ENCODE measurements around the gene TP63. TPM values are rescaled to one million over a fixed set of nuclear protein-coding genes. Genes with fewer than 3 reads are reported as not detected.

TP63 gene
- polyA plus RNA-seq, 4 donors = under 0.01 to 0.12 (median 0.03) TPM; not detected in 1

DNA sequence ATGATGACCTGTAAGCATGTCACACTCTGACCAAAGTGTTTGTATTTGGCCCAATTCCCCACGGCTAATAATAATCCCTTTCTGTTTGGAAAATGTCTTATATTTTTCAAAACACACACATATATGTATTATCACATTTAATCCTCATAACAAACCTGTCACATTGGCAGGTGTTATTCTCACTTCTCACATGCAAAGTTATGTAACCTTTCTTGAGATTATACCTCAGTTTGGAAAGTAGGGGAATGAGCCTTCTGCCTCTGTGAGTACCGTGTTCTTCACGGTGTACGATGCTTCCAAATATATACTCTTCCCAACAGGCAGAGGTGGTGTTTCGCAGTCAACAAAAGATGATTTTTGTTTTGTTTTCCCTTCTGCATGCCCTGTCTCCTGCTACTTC lies 205.6 kb downstream of the TP63 start:
- H3K4me1 ChIP-seq (ENCODE audit: control insufficient read depth in 3 of 3, insufficient read depth in 2 of 3, low read depth in 1 of 3, low read length in 2 of 3) = no peaks in the 10 kb centered on the region
- no peak for FAIRE-seq

DNA sequence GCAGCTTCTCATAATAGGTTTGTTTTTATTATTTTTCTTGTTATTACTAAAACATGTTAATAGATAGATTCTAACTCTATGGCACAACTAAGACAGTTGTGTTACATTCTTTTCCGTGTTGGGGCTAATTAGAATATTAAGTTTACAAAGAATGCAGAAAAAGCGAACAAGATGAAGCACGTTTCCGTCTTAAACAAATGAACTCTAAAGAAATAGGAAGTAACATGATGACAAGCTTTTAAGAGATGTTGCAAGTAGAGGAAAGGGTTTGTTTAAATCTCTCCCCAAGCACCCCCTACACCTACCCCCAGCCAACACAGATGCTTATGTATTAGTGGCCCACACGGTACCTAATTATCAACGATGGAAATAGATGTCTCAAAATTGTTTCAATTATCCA lies 207.1 kb downstream of the TP63 start:
- H3K36me3 ChIP-seq (ENCODE audit: control insufficient read depth in 3 of 3, insufficient read depth in 2 of 3, low read depth in 1 of 3, low read length in 3 of 3) = no peaks in the 10 kb centered on the region

More for the DNA sequence above, 205.6 kb downstream of the TP63 start:
- Histone ChIP-seq H3K27me3 (ENCODE audit: control insufficient read depth in 3 of 3, insufficient read depth in 3 of 3, low read length in 3 of 3) (no peaks in the 10 kb centered on the region), H3K36me3 (ENCODE audit: control insufficient read depth in 3 of 3, insufficient read depth in 2 of 3, low read depth in 1 of 3, low read length in 3 of 3) (no peaks in the 10 kb centered on the region), H3K4me3 (ENCODE audit: low read depth in 1 of 3, low read length in 3 of 3) (no peak overlapping the region), H3K9me3 (ENCODE audit: control insufficient read depth in 2 of 2, insufficient read depth in 1 of 2, low read depth in 1 of 2, low read length in 1 of 2) (no peaks in the 10 kb centered on the region), H3K27ac (ENCODE audit: low read depth in 1 of 3, low read length in 2 of 3) (no peak overlapping the region)
- DNase-seq = no peak
- 78 to 80% (median 78%) methylated on average over 5 of the region's 5 CpGs for WGBS, 3 donors

DNA sequence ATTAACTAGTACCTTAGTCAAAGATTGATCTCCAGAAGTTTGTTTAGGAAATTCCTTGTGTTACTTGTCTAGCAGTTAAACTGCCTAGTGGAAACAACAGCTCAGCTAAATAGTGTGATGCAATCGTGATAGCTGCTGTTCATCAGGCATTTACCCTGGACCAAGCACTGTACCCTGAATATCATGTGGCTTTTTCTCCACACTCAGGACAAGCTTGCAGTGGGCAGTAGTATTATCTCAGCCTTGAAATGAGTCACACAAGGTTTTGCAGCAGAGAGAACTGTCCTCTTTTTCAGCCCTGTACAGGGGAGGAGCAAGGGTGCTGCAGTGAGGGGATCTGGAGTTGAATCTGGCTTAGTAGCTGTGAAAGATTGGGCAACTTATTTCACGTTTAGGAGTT lies 208.4 kb downstream of the TP63 start:
- DNase-seq = peak in 1 of 2 donors; percentile 21
- no peak for FAIRE-seq
- 44 to 62% (median 60%) methylated on average over 2 of the region's 2 CpGs for WGBS, 3 donors
- Histone ChIP-seq H3K36me3 (ENCODE audit: control insufficient read depth in 3 of 3, insufficient read depth in 2 of 3, low read depth in 1 of 3, low read length in 3 of 3) (no peaks in the 10 kb centered on the region), H3K4me1 (ENCODE audit: control insufficient read depth in 3 of 3, insufficient read depth in 2 of 3, low read depth in 1 of 3, low read length in 2 of 3) (no peaks in the 10 kb centered on the region), H3K27ac (ENCODE audit: low read depth in 1 of 3, low read length in 2 of 3) (no peak overlapping the region), H3K4me3 (ENCODE audit: low read depth in 1 of 3, low read length in 3 of 3) (no peak overlapping the region), H3K9me3 (ENCODE audit: control insufficient read depth in 2 of 2, insufficient read depth in 1 of 2, low read depth in 1 of 2, low read length in 1 of 2) (no peaks in the 10 kb centered on the region), H3K27me3 (ENCODE audit: control insufficient read depth in 3 of 3, insufficient read depth in 3 of 3, low read length in 3 of 3) (no peaks in the 10 kb centered on the region)

More for the DNA sequence above, 207.1 kb downstream of the TP63 start:
- no peaks in the 10 kb centered on the region for H3K4me1 ChIP-seq (ENCODE audit: control insufficient read depth in 3 of 3, insufficient read depth in 2 of 3, low read depth in 1 of 3, low read length in 2 of 3)
- no peak overlapping the region for H3K4me3 ChIP-seq (ENCODE audit: low read depth in 1 of 3, low read length in 3 of 3)
- WGBS, 3 donors = 77 to 90% (median 86%) methylated on average over 6 of the region's 6 CpGs
- FAIRE-seq (no peak), DNase-seq (no peak)
- H3K27me3 ChIP-seq (ENCODE audit: control insufficient read depth in 3 of 3, insufficient read depth in 3 of 3, low read length in 3 of 3) = no peaks in the 10 kb centered on the region
- H3K27ac ChIP-seq (ENCODE audit: low read depth in 1 of 3, low read length in 2 of 3) = no peak overlapping the region
- no peaks in the 10 kb centered on the region for H3K9me3 ChIP-seq (ENCODE audit: control insufficient read depth in 2 of 2, insufficient read depth in 1 of 2, low read depth in 1 of 2, low read length in 1 of 2)

DNA sequence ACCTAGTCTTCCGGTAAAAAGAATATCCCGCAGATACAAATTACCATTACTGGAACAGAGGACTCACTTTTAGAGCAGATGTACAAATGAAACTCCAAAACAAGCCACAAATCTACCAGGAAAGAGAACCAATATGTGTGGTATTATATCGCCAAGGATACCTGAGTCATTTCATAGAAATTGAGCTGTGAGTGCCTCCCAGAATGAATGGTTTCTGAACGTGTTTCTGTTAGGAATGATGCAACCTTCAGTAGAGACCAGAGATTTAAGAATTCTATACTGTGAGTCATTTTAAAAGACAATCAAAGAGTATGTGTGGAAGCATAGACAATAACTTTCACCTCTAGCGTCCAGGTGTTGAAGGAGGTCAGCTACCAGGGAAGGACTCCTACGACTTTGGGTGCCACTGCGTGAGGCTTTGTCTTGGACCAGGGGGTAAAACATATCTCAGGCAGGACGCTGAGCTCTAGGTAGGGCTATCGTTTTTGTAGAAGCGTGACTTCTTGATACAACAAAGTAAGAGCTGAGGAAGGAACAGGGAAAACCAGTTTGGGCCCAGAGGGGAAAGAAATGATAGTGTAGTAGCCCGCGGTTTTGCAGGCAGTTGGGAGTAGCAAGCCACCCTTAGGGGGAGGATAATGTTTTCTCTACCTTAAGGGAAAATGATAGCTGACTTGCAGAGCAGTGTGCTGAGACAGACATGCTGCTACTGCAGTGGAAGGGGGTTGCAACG lies 210.4 kb downstream of the TP63 start:
- no peak for FAIRE-seq
- Histone ChIP-seq H3K4me1 (ENCODE audit: control insufficient read depth in 3 of 3, insufficient read depth in 2 of 3, low read depth in 1 of 3, low read length in 2 of 3) (no peaks in the 10 kb centered on the region), H3K27ac (ENCODE audit: low read depth in 1 of 3, low read length in 2 of 3) (no peak overlapping the region), H3K4me3 (ENCODE audit: low read depth in 1 of 3, low read length in 3 of 3) (no peak overlapping the region), H3K36me3 (ENCODE audit: control insufficient read depth in 3 of 3, insufficient read depth in 2 of 3, low read depth in 1 of 3, low read length in 3 of 3) (no peaks in the 10 kb centered on the region), H3K27me3 (ENCODE audit: control insufficient read depth in 3 of 3, insufficient read depth in 3 of 3, low read length in 3 of 3) (no peaks in the 10 kb centered on the region), H3K9me3 (ENCODE audit: control insufficient read depth in 2 of 2, insufficient read depth in 1 of 2, low read depth in 1 of 2, low read length in 1 of 2) (no peaks in the 10 kb centered on the region)
- 77 to 80% (median 78%) methylated on average over 13 of the region's 13 CpGs for WGBS, 3 donors
- no peak for DNase-seq

DNA sequence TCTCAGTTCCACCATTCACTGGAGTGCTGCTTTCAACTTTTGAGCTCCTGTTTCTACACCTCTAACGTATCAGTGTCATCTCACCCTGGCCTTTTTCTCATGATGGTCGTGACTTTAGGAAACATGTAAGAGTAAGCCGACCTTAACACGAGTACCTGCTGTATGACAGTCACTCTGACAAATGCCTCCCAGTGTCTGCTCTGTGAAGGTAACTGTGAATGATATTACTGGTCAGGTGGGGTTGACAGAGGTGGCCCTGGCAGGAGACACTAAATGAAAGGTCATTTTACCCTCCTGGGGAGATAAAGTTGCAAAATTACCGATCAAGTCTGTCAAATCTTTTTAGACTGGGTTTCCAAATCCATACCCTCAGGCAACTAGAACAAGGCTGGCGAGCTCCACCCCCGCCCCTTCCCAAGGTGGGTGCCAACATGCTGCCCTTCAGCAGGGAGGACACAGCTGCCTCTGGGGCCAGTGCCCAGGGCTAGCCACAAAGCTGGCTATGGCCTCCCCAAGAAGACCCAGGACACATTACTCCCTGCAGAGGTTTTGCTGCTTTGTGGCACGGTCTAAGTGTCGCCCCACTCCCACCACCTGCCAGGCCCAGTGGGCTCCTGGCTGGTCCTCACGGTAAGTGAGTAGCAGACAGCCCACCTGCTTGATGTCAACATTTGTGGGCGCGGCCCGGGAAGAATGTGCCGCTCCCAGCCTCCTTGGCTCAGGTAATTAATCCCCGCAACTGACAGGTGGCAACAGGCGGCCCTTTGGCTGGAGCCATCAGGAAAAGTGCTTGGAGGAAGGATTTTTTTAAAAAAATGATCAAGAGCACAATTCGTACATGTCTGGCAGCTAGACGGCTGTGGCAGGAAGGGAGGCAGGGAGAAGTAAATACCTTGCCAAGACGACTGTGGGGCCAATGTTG lies 211.8 kb downstream of the TP63 start:
- DNase-seq (peak; percentile 36 to 49), FAIRE-seq (no peak)
- no peaks in the 10 kb centered on the region for H3K9me3 ChIP-seq (ENCODE audit: control insufficient read depth in 2 of 2, insufficient read depth in 1 of 2, low read depth in 1 of 2, low read length in 1 of 2)
- no peaks in the 10 kb centered on the region for H3K4me1 ChIP-seq (ENCODE audit: control insufficient read depth in 3 of 3, insufficient read depth in 2 of 3, low read depth in 1 of 3, low read length in 2 of 3)
- H3K36me3 ChIP-seq (ENCODE audit: control insufficient read depth in 3 of 3, insufficient read depth in 2 of 3, low read depth in 1 of 3, low read length in 3 of 3) = no peaks in the 10 kb centered on the region
- no peaks in the 10 kb centered on the region for H3K27me3 ChIP-seq (ENCODE audit: control insufficient read depth in 3 of 3, insufficient read depth in 3 of 3, low read length in 3 of 3)
- no peak overlapping the region for H3K27ac ChIP-seq (ENCODE audit: low read depth in 1 of 3, low read length in 2 of 3)
- 41 to 69% (median 56%) methylated on average over 19 of the region's 19 CpGs for WGBS, 3 donors
- H3K4me3 ChIP-seq (ENCODE audit: low read depth in 1 of 3, low read length in 3 of 3) = no peak overlapping the region

DNA sequence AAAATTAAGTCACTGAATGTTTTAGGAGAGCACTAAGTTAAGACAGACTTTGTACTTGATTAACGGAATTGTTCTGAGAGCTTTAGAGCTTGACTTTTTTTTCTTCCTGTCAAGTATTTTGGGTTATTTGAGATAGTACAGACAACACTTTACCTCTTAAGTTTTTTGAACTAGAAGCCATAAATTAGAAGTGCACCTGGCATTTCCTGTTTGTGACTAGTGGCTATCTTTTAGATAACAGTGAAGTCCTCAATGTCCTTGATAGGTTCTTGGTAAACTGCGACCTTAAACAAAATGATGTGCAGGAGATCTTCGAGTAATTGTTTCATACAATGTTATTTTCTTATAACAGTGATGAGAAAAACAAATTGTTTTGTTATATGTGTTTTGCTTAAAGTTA lies 213.9 kb downstream of the TP63 start:
- WGBS, 3 donors = 21 to 48% (median 35%) methylated on average over 3 of the region's 3 CpGs
- no peak for FAIRE-seq

DNA sequence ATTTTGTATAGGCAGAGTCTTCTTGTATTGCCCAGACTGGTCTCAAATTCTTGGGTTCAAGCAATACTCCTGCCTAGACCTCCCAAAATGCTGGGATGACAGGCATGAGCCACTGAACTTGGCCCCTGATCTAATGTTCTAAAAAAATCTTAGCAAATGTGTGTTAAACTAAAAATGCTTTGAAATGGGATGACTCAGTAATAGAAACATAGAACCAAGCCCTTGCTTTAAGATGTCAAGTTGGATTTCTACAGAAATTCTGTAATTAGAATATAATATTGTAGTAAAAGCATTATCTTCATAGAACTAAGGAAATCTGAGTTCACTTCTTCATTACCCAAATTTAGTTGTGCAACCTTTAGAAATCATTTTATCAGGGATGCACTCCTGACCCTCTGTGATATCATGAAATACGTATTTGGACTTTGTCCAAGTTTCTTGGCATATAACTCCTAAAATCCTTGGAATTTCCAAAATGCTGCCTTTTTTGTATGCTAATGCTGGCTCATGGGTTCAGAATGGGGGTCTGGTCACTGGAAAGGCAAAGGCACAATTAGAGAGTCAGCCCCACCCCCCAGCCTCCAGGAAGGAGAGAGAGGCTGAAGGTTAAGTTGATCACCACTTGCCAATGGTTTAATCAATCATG lies 217.3 kb downstream of the TP63 start:
- no peaks in the 10 kb centered on the region for H3K4me1 ChIP-seq (ENCODE audit: control insufficient read depth in 3 of 3, insufficient read depth in 2 of 3, low read depth in 1 of 3, low read length in 2 of 3)
- WGBS, 3 donors = 22 to 57% (median 50%) methylated on average over 1 of the region's 1 CpG
- peaks cover 0 to 2% of the 10 kb centered on the region in 2 donors for H3K9me3 ChIP-seq (ENCODE audit: control insufficient read depth in 2 of 2, insufficient read depth in 1 of 2, low read depth in 1 of 2, low read length in 1 of 2)
- peaks cover 0 to 2% (median 0%) of the 10 kb centered on the region in 3 donors for H3K27me3 ChIP-seq (ENCODE audit: control insufficient read depth in 3 of 3, insufficient read depth in 3 of 3, low read length in 3 of 3)
- H3K27ac ChIP-seq (ENCODE audit: low read depth in 1 of 3, low read length in 2 of 3) = no peak overlapping the region
- FAIRE-seq (no peak), DNase-seq (no peak)
- no peak overlapping the region for H3K4me3 ChIP-seq (ENCODE audit: low read depth in 1 of 3, low read length in 3 of 3)
- no peaks in the 10 kb centered on the region for H3K36me3 ChIP-seq (ENCODE audit: control insufficient read depth in 3 of 3, insufficient read depth in 2 of 3, low read depth in 1 of 3, low read length in 3 of 3)

More for the DNA sequence above, 213.9 kb downstream of the TP63 start:
- Histone ChIP-seq H3K4me1 (ENCODE audit: control insufficient read depth in 3 of 3, insufficient read depth in 2 of 3, low read depth in 1 of 3, low read length in 2 of 3) (no peaks in the 10 kb centered on the region), H3K9me3 (ENCODE audit: control insufficient read depth in 2 of 2, insufficient read depth in 1 of 2, low read depth in 1 of 2, low read length in 1 of 2) (peaks cover 0 to 2% of the 10 kb centered on the region in 2 donors), H3K27me3 (ENCODE audit: control insufficient read depth in 3 of 3, insufficient read depth in 3 of 3, low read length in 3 of 3) (peaks cover 0 to 2% (median 0%) of the 10 kb centered on the region in 3 donors), H3K36me3 (ENCODE audit: control insufficient read depth in 3 of 3, insufficient read depth in 2 of 3, low read depth in 1 of 3, low read length in 3 of 3) (no peaks in the 10 kb centered on the region), H3K27ac (ENCODE audit: low read depth in 1 of 3, low read length in 2 of 3) (no peak overlapping the region), H3K4me3 (ENCODE audit: low read depth in 1 of 3, low read length in 3 of 3) (no peak overlapping the region)
- no peak for DNase-seq

DNA sequence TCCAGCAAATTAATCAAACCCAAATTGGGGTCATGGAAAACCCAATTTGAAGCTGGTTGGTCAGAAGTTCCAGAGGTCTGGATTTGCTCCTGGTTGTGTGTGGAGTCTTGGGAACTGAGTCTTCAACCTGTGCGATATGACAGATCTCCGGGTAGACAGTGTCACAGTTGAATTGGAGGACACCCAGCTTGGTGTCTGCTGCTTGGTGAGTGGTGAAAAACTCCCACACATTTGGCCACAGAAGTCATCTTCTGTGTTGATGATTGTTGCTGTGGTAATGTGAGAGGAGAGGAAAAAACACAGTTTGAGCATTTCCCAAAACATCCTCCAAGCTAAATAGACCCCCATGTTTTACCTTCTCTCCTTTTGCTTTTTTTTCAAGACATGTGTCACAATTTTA lies 218.1 kb downstream of the TP63 start:
- WGBS, 3 donors = 92 to 93% (median 92%) methylated on average over 2 of the region's 2 CpGs

More for the DNA sequence above, 218.1 kb downstream of the TP63 start:
- H3K4me3 ChIP-seq (ENCODE audit: low read depth in 1 of 3, low read length in 3 of 3) = no peak overlapping the region
- DNase-seq (no peak), FAIRE-seq (no peak)
- H3K9me3 ChIP-seq (ENCODE audit: control insufficient read depth in 2 of 2, insufficient read depth in 1 of 2, low read depth in 1 of 2, low read length in 1 of 2) = peaks cover 0 to 2% of the 10 kb centered on the region in 2 donors
- no peaks in the 10 kb centered on the region for H3K4me1 ChIP-seq (ENCODE audit: control insufficient read depth in 3 of 3, insufficient read depth in 2 of 3, low read depth in 1 of 3, low read length in 2 of 3)
- no peak overlapping the region for H3K27ac ChIP-seq (ENCODE audit: low read depth in 1 of 3, low read length in 2 of 3)
- H3K27me3 ChIP-seq (ENCODE audit: control insufficient read depth in 3 of 3, insufficient read depth in 3 of 3, low read length in 3 of 3) = peaks cover 0 to 2% (median 0%) of the 10 kb centered on the region in 3 donors
- H3K36me3 ChIP-seq (ENCODE audit: control insufficient read depth in 3 of 3, insufficient read depth in 2 of 3, low read depth in 1 of 3, low read length in 3 of 3) = no peaks in the 10 kb centered on the region
